ENCODE measurements around the gene TERB2.
"Not testable (repeated sequence)": the region's sequence is repeated elsewhere in the genome, so short reads cannot be mapped to it uniquely, and the experiment has no call there.

TERB2 gene

DNA sequence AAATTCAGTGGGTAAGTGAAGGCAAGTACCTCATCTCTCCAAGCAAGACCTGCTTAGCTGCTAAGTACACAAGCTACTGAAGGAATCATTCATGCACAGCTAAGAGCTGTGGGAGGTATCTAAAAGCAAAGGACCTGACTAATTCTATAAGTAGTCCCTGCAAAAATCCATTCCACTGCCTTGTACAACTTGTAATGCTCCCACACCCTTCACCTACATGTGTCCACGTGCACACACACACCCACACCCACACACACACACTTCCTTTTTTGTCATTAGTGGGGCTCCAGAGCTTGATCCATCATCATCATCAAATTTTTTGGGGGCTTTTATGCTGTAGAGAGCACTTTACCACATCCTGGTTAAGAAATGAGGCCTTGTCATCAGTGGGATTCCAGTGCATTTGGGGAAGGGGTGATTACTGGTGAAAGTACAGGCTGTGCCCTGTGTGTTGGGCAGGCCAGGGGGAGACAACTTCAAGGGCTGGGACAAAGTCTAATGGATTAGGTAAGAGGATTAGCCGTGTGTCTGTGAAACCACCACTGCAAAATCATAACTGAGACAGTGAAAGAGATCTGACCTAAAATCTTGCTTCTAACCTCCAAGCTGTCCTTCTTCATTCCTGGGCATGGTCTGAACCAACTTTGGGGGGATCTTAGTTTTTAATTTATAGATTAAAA, 47.4 kb downstream of the TERB2 start:
- not testable (repeated sequence) for DNase-seq

GRCh38 chr15:45004590-45005175, 48.2 kb downstream of the TERB2 start:
- DNase-seq, result not testable (repeated sequence)

DNA sequence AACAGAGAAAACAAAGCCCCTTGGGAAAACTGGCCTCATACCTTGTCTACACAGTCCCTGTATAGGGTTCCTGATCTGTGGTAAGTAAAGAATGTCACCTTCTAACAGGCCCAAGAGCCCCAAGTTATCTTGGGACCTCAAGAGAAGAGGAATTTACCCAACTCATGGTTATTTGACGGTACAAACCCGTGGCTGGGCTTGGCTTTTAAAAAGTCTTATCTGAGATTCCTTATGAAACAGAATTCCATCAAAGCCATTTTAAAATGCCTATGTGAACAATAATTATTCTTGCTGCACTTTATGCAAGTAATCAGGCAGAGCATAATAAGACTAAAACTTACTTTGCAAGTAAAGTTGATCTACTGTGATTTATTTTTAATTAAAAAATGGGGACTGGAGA, 52.6 kb downstream of the TERB2 start:
- no peak for DNase-seq

GRCh38 chr15:45015114-45015513, 58.6 kb downstream of the TERB2 start:
- DNase-seq, result not testable (repeated sequence)

DNA sequence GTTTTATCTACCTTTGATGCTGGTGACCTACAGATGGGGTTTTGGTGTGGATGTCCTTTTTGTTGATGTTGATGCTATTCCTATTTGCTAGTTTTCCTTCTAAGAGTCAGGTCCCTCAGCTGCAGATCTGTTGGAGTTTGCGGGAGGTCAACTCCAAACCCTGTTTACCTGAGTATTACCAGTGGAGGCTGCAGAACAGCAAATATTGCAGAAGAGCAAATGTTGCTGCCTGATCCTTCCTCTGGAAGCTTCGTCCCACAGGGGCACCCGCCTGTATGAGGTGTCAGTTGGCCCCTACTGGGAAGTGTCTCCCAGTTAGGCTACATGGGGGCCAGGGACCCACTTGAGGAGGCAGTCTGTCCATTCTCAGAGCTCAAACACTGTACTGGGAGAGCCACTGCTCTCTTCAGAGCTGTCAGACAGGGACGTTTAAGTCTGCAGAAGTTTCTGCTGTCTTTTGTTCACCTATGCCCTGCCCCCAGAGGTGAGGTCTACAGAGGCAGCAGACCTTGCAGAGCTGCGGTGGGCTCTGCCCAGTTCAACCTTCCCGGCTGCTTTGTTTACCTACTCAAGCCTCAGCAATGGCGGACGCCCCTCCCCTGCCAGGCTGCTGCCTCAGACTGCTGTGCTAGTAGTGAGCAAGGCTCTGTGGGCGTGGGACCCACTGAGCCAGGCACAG, 63.9 kb downstream of the TERB2 start:
- DNase-seq, result not testable (repeated sequence)

GRCh38 chr15:45020901-45021259, 64.4 kb downstream of the TERB2 start:
- not testable (repeated sequence) for DNase-seq

DNA sequence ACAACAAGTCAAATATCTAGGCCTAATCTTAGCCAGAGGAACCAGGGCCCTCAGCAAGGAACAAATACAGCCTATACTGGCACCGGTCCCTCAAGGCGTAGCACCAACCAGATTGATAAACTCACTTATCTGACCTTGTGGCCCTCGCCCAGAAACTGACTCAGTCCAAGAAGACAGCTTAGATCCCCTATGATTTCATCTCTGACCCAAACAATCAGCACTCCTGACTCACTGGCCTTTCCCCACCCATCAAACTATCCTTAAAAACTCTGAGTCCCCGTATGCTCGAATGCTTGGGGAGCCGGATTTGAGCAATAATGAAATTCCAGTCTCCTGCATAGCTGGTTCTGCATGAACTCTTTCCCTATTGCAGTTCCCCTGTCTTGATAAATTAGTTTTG, 64.9 kb downstream of the TERB2 start:
- DNase-seq, result no peak

GRCh38 chr15:45022871-45023658, 66.6 kb downstream of the TERB2 start, which contains the start of gene SORD:
Gene SORD, plus strand, starts transcription at chr15:45023195. Its CDS starts 89 bp downstream, at chr15:45023284.
- peak; percentile 74 for DNase-seq

DNA sequence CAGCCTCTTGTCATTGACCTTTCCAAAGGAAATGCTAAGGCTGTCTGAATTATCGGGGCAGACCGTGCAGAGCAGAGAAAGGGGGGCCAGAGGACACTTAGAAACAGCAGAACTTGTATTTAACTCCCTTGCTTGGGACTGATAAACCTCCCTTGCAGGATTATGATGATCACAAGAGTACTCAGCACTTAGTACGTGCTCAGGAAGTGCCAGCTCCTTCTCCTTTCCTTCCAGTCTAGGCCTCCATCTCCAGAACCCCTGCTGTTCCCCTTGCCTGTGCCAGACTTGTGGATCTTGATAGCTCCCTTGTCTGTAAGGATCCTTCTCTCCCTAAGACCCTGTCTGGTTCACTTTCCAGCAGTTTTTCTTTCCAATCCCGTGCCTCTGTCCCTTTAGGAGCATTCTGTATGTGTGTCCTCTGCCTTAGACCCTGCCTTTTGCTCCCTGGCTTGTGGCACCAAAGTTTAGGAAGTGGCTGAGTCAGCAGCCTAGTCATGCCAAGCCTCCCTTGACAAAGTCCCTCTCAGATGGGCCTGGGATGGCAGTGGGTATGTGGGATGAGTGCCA, 67.3 kb downstream of the TERB2 start:
- no peak for DNase-seq

GRCh38 chr15:45024649-45025048, 68.2 kb downstream of the TERB2 start:
- not testable (repeated sequence) for DNase-seq

GRCh38 chr15:45025627-45026026, 69.1 kb downstream of the TERB2 start:
- DNase-seq, result not testable (repeated sequence)

DNA sequence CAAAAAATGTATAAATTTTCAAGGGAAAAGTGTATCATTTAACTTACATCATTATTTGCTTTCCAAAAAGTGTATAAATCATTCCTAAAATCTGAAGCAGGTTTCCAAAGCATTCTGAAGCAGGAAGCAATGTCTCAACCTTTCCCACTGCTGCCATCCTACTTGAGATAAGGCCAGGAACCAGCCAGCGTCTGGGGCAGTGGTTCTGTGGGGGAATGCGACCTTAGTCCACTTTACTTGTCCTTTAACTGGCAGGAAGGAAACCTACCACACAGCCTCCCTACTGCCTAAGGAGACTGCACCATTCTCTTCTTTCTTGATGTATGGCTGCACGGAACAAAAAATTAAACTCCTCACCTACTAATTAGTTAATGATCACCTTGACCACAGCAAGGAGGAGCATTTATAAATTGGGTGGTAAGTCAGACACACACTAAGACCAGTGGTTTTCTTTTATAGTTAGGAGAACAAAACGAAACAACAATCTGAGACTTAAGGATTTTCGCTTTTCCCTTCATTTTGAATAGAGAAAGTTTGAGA, 70.2 kb downstream of the TERB2 start:
- no peak for DNase-seq

DNA sequence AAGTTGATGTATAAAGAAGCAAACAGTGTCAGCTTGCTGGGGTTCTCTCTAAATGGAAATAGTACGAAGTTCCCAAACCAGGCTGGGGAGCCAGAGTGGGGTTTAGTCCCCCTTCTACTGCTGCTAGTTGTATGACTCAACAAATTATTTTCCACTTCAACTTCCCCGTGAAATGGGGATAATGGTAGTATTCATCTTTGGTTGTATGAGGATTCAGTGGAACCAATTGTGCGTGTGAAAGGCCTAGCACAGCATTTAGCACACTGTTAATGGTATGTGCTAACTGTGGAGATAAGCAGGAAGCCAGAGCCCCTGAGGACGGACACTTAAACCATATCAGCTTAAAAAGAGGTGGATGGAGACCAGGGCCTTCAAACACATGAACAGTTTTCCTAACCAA, 70.7 kb downstream of the TERB2 start:
- no peak for DNase-seq

Measured in NCI-H1694 (cell line).